ENCODE measurements around the gene LYPD3. TPM values are rescaled to one million over a fixed set of nuclear protein-coding genes. Genes with fewer than 3 reads are reported as not detected.

LYPD3 gene
- total RNA-seq, 1 experiment from 2014 or later, result 0.46 TPM

- no peak overlapping the region for H3K27ac ChIP-seq (ENCODE audit: low read length)
- CTCF ChIA-PET, result no interaction called here
- H3K9me3 ChIP-seq (ENCODE audit: control insufficient read depth, insufficient read depth, low read depth, low read length), result no peaks in the 10 kb centered on the region
- POLR2A ChIA-PET, result interaction anchor here (0.6 kb wide), 1 partner anchor 12 kb away, joined by 7 read pairs; no protein-coding TSS in a partner anchor
- in situ Hi-C loops (cut with HindIII; ENCODE audit: low pct_unique_long_range_greater_than_20kb, low sequenced_read_pairs), result no loop called here
- DNase-seq (ENCODE audit: low read depth, low spot score) (no peak), ATAC-seq (no peak)
- no peaks in the 10 kb centered on the region for H3K36me3 ChIP-seq (ENCODE audit: control insufficient read depth, insufficient read depth, low read length)
- no peaks in the 10 kb centered on the region for H3K4me1 ChIP-seq (ENCODE audit: control insufficient read depth, insufficient read depth, low read length)
- H3K27me3 ChIP-seq (ENCODE audit: control insufficient read depth, insufficient read depth, low read length), result no peaks in the 10 kb centered on the region
- no TSS peak for BruUV-seq (replicated peaks)
- TF ChIP-seq REST (IDR thresholded peaks at IDR 0.05; ENCODE audit: insufficient read depth in 1 of 2, low read depth in 2 of 2, low read length in 1 of 2), result no peak
- TF ChIP-seq POLR2AphosphoS5 (IDR thresholded peaks at IDR 0.05; ENCODE audit: low read depth, low read length), result no peak
- intact Hi-C loops (cut with micrococcal nuclease; ENCODE audit: unreplicated experiment), result no loop called here
- H3K4me3 ChIP-seq (ENCODE audit: low read depth in 2 of 2, low read length in 2 of 2), result no peak overlapping the region
Observed at GRCh38 chr19:43499042-43499441, 33.6 kb upstream of the LYPD3 start.

- Histone ChIP-seq H3K4me1 (ENCODE audit: control insufficient read depth, insufficient read depth, low read length) (no peaks in the 10 kb centered on the region), H3K4me3 (ENCODE audit: low read depth in 2 of 2, low read length in 2 of 2) (no peak overlapping the region), H3K27me3 (ENCODE audit: control insufficient read depth, insufficient read depth, low read length) (no peaks in the 10 kb centered on the region), H3K36me3 (ENCODE audit: control insufficient read depth, insufficient read depth, low read length) (no peaks in the 10 kb centered on the region), H3K9me3 (ENCODE audit: control insufficient read depth, insufficient read depth, low read depth, low read length) (no peaks in the 10 kb centered on the region), H3K27ac (ENCODE audit: low read length) (no peak overlapping the region)
- POLR2A ChIA-PET, result interaction anchor here (0.6 kb wide), 1 partner anchor 11 kb away, joined by 7 read pairs; no protein-coding TSS in a partner anchor
- in situ Hi-C loops (cut with HindIII; ENCODE audit: low pct_unique_long_range_greater_than_20kb, low sequenced_read_pairs), result no loop called here
- ATAC-seq (no peak), DNase-seq (ENCODE audit: low read depth, low spot score) (no peak)
- intact Hi-C loops (cut with micrococcal nuclease; ENCODE audit: unreplicated experiment), result no loop called here
- CTCF ChIA-PET, result interaction anchor here (0.7 kb wide), 1 partner anchor 40 kb away, joined by 7 read pairs; no protein-coding TSS in a partner anchor
- no peak for TF ChIP-seq POLR2AphosphoS5 (IDR thresholded peaks at IDR 0.05; ENCODE audit: low read depth, low read length)
- no peak for TF ChIP-seq SIN3A (IDR thresholded peaks at IDR 0.05; ENCODE audit: borderline replicate concordance, insufficient read depth, low read depth, low read length)
- TF ChIP-seq CTCF (IDR thresholded peaks at IDR 0.05), result no peak
- no peak for TF ChIP-seq TCF7L2 (IDR thresholded peaks at IDR 0.05; ENCODE audit: low read depth, low read length)
- TF ChIP-seq REST (IDR thresholded peaks at IDR 0.05; ENCODE audit: insufficient read depth in 1 of 2, low read depth in 2 of 2, low read length in 1 of 2), result no peak
- BruUV-seq (replicated peaks), result no TSS peak
Observed at GRCh38 chr19:43498233-43498842, 32.9 kb upstream of the LYPD3 start.

All from Panc1 (cell line).